Progenitor cell of endocrine pancreas (in vitro differentiated cells): ENCODE measurements around the gene DPY19L1. TPM values are rescaled to one million over a fixed set of nuclear protein-coding genes. Genes with fewer than 3 reads are reported as not detected.

ENCODE experiments used
- microRNA-seq: library from miRNA; unstranded; fragments of <30 nt; microRNA quantifications from one replicate; pipeline ENCODE4 v1.1.0, GENCODE V29; 2020; ENCODE audit warnings: borderline number of aligned reads; ENCODE audit not compliant: unreplicated experiment
- total RNA-seq: library from RNA; stranded (reverse); gene quantifications from 2 replicates; pipeline ENCODE4 v1.2.1, GENCODE V29; 2021

DPY19L1 gene
- total RNA-seq, 1 donor from 2014 or later = 31.6 TPM

Small RNA genes lying within 50 kb of the gene (microRNA-seq; reads per million reads assigned to microRNA genes)
- 3.6 reads per million for gene MIR548N

Other genes with a start within 250 kb of the DPY19L1 start
- not detected in 2 replicates for gene TBX20, start 216.6 kb upstream of the DPY19L1 start, total RNA-seq